ENCODE data around the gene RBM47.
"Not testable (repeated sequence)": the region's sequence is repeated elsewhere in the genome, so short reads cannot be mapped to it uniquely, and the experiment has no call there.

Gene RBM47

GRCh38 chr4:40481977-40482376, 147.7 kb downstream of the RBM47 start:
- no peak for DNase-seq

GRCh38 chr4:40480291-40480690, 149.4 kb downstream of the RBM47 start:
- DNase-seq = no peak

GRCh38 chr4:40479378-40479777, 150.3 kb downstream of the RBM47 start:
- DNase-seq = no peak

- DNase-seq = no peak
These were observed 154.1 kb downstream of the RBM47 start for GRCh38 chr4:40475609-40476008.

- DNase-seq = no peak
These were observed 155.9 kb downstream of the RBM47 start for GRCh38 chr4:40473578-40474388.

GRCh38 chr4:40471923-40472322, 157.7 kb downstream of the RBM47 start:
- DNase-seq = no peak

GRCh38 chr4:40466789-40467188, 162.9 kb downstream of the RBM47 start:
- no peak for DNase-seq

- no peak for DNase-seq
These were observed 167.3 kb downstream of the RBM47 start for GRCh38 chr4:40462326-40462725.

GRCh38 chr4:40461879-40462278, 167.8 kb downstream of the RBM47 start:
- DNase-seq = no peak

- no peak for DNase-seq
These were observed 168.6 kb downstream of the RBM47 start for GRCh38 chr4:40461062-40461461.

- no peak for DNase-seq
These were observed 171.0 kb downstream of the RBM47 start for GRCh38 chr4:40458683-40459082.

GRCh38 chr4:40458109-40458508, 171.6 kb downstream of the RBM47 start:
- no peak for DNase-seq

- DNase-seq = no peak
These were observed 174.2 kb downstream of the RBM47 start for GRCh38 chr4:40455340-40455902.

- DNase-seq = no peak
These were observed 174.8 kb downstream of the RBM47 start for GRCh38 chr4:40454816-40455215.

GRCh38 chr4:40453912-40454311, 175.8 kb downstream of the RBM47 start:
- DNase-seq = no peak

- DNase-seq = no peak
These were observed 180.8 kb downstream of the RBM47 start for GRCh38 chr4:40448875-40449274.

- DNase-seq = no peak
These were observed 182.8 kb downstream of the RBM47 start for GRCh38 chr4:40446839-40447238.

GRCh38 chr4:40446261-40446750, 183.4 kb downstream of the RBM47 start:
- DNase-seq = not testable (repeated sequence)

- DNase-seq = no peak
These were observed 184.0 kb downstream of the RBM47 start for GRCh38 chr4:40445671-40446070.

GRCh38 chr4:40441430-40441829, 188.2 kb downstream of the RBM47 start:
- no peak for DNase-seq

- no peak for DNase-seq
These were observed 190.1 kb downstream of the RBM47 start for GRCh38 chr4:40439519-40439918.

GRCh38 chr4:40438384-40439026, 191.2 kb downstream of the RBM47 start:
- no peak for DNase-seq

GRCh38 chr4:40437741-40438383, 191.8 kb downstream of the RBM47 start:
- no peak for DNase-seq
